ENCODE measurements around the gene DHTKD1. TPM values are rescaled to one million over a fixed set of nuclear protein-coding genes. Genes with fewer than 3 reads are reported as not detected.
A peak's percentile ranks its signal among the peaks of the same experiment; 100 is the strongest.
"Not testable (repeated sequence)": the region's sequence is repeated elsewhere in the genome, so short reads cannot be mapped to it uniquely, and the experiment has no call there.

The DHTKD1 gene
- total RNA-seq, 1 donor from 2014 or later, result 31.7 TPM

DNA sequence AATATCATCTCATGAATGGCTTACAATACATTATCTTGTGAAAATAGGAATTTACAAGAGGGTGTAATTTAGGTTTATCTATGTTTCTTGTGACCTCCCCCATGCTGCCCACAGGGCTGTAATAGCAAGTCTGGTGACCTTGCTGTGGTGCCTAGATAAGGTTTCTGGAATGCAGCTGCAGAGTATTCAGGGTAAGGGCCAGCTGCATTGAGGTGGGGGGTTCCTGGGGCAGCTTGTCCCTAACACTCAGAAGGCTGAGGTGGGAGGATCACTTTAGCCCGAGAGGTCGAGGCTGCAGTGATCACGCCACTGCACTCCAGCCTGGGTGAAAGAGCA is 5.3 kb upstream of the DHTKD1 start:
- Mint-ChIP-seq H3K4me1 (ENCODE audit: unreplicated experiment) (no peaks in the 10 kb centered on the region), H3K27me3 (ENCODE audit: unreplicated experiment) (peaks cover 2% of the 10 kb centered on the region), H3K27ac (ENCODE audit: unreplicated experiment) (no peak overlapping the region), H3K36me3 (ENCODE audit: low read depth, unreplicated experiment) (no peaks in the 10 kb centered on the region), H3K9me3 (ENCODE audit: unreplicated experiment) (no peaks in the 10 kb centered on the region), H3K4me3 (ENCODE audit: unreplicated experiment) (no peak overlapping the region)
- TF ChIP-seq, protein P1, sequence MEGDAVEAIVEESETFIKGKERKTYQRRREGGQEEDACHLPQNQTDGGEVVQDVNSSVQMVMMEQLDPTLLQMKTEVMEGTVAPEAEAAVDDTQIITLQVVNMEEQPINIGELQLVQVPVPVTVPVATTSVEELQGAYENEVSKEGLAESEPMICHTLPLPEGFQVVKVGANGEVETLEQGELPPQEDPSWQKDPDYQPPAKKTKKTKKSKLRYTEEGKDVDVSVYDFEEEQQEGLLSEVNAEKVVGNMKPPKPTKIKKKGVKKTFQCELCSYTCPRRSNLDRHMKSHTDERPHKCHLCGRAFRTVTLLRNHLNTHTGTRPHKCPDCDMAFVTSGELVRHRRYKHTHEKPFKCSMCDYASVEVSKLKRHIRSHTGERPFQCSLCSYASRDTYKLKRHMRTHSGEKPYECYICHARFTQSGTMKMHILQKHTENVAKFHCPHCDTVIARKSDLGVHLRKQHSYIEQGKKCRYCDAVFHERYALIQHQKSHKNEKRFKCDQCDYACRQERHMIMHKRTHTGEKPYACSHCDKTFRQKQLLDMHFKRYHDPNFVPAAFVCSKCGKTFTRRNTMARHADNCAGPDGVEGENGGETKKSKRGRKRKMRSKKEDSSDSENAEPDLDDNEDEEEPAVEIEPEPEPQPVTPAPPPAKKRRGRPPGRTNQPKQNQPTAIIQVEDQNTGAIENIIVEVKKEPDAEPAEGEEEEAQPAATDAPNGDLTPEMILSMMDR (IDR thresholded peaks at IDR 0.05; ENCODE audit: unreplicated experiment), result no peak
- DNase-seq (ENCODE audit: low spot score), result no peak

DNA sequence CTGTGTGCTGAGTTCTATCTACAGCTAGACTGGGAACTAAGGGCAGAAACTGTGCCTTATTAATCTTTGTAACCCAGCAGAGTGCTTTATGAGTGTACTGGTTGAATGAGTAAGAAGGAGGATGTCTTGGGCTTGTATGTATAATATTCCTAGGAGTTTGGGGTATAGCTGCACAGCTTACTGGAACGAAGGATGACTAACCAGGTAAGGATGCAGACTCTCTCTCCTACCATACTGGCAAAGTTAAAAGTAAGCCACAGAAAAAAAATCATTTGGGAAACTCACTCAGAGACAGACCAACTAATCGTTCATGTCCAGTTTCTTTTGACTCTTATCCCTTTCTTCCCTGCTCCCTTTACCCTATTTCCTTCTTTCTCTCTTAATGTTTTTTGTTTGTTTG is 1.4 kb upstream of the DHTKD1 start:
- H3K4me1 Mint-ChIP-seq (ENCODE audit: unreplicated experiment), result peaks cover 9% of the 10 kb centered on the region
- H3K36me3 Mint-ChIP-seq (ENCODE audit: low read depth, unreplicated experiment), result no peaks in the 10 kb centered on the region
- no peak overlapping the region for H3K4me3 Mint-ChIP-seq (ENCODE audit: unreplicated experiment)
- no peak for DNase-seq (ENCODE audit: low spot score)
- H3K27me3 Mint-ChIP-seq (ENCODE audit: unreplicated experiment), result peaks cover 4% of the 10 kb centered on the region
- TF ChIP-seq, protein P1 (IDR thresholded peaks at IDR 0.05; ENCODE audit: unreplicated experiment), result no peak
- no peaks in the 10 kb centered on the region for H3K9me3 Mint-ChIP-seq (ENCODE audit: unreplicated experiment)
- H3K27ac Mint-ChIP-seq (ENCODE audit: unreplicated experiment), result no peak overlapping the region

DNA sequence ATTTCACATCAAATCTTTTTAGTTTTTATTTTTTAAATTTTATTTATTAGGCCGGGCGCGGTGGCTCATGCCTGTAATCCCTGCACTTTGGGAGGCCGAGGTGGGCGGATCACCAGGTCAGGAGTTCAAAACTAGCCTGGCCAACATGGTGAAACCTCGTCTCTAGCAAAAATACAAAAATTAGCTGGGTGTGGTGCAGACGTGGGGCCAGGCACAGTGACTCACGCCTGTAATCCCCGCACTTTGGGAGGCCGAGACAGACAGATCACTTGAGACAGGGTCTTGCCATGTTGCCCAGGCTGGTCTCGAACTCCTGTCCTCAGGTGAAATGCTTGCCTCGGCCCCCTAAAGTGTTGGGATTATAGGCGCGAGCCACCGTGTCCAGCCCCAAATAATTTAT is 2.7 kb downstream of the DHTKD1 start:
- not testable (repeated sequence) for H3K27me3 Mint-ChIP-seq (ENCODE audit: unreplicated experiment); H3K4me1 Mint-ChIP-seq (ENCODE audit: unreplicated experiment); H3K36me3 Mint-ChIP-seq (ENCODE audit: low read depth, unreplicated experiment); DNase-seq (ENCODE audit: low spot score); H3K27ac Mint-ChIP-seq (ENCODE audit: unreplicated experiment); H3K9me3 Mint-ChIP-seq (ENCODE audit: unreplicated experiment); H3K4me3 Mint-ChIP-seq (ENCODE audit: unreplicated experiment)

DNA sequence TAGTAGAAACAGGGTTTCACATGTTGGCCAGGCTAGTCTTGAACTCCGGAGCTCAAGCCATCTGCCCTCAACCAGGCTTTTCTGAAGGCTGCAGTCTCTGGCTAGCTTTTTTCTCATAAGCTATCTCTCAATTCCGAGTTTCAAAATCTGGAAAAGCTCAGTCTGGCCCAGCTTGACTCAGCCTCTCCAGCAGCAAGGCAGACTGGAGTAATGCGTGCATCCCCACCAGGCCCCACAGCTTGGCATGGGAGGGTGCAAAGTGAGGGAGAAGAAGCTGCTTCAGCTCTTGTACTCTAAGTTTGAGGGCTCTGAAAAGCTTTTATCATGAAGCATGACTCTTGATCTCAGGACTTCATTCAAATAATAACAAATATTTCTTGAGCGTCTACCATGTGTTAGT is 4.8 kb downstream of the DHTKD1 start:
- no peak overlapping the region for H3K27ac Mint-ChIP-seq (ENCODE audit: unreplicated experiment)

DNA sequence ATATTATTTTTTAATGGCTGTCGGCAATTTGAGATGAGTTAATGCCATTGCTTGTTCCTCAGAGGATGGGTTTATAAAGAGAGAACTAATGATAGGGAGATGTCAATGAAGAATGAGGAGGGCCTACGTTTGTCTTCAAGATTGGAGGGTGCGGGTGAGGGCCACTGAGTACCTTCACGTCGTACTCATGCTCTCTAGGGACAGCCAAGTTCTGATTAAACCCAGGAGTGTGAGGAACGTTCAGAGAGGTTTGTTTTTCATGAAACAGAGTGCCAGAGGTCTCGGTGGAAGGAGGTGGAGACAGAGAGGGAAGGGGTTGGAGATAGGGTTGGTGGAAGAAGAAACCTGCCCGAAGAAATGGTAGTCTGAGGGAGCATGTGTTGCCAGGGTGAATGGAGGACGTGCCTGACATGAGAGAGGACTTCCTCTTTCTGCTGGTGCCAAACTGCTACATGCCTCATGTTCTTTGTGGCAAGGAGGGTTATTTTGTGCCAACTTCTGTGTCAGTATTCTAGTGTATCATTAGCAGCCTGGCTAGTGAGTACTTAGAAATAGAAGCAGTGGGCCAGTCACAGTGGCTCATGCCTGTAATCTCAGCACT is 8.9 kb downstream of the DHTKD1 start:
- Mint-ChIP-seq H3K4me1 (ENCODE audit: unreplicated experiment) (no peaks in the 10 kb centered on the region), H3K27ac (ENCODE audit: unreplicated experiment) (no peak overlapping the region), H3K27me3 (ENCODE audit: unreplicated experiment) (no peaks in the 10 kb centered on the region), H3K36me3 (ENCODE audit: low read depth, unreplicated experiment) (peaks cover 7% of the 10 kb centered on the region), H3K4me3 (ENCODE audit: unreplicated experiment) (peak overlapping the region; percentile 6), H3K9me3 (ENCODE audit: unreplicated experiment) (no peaks in the 10 kb centered on the region)
- no peak for DNase-seq (ENCODE audit: low spot score)
- TF ChIP-seq, protein P1 (IDR thresholded peaks at IDR 0.05; ENCODE audit: unreplicated experiment), result no peak

More for the DNA sequence above, 4.8 kb downstream of the DHTKD1 start:
- DNase-seq (ENCODE audit: low spot score), result no peak
- no peak overlapping the region for H3K4me3 Mint-ChIP-seq (ENCODE audit: unreplicated experiment)
- TF ChIP-seq, protein P1 (IDR thresholded peaks at IDR 0.05; ENCODE audit: unreplicated experiment), result no peak
- H3K27me3 Mint-ChIP-seq (ENCODE audit: unreplicated experiment), result peaks cover 2% of the 10 kb centered on the region
- H3K36me3 Mint-ChIP-seq (ENCODE audit: low read depth, unreplicated experiment), result peaks cover 7% of the 10 kb centered on the region
- no peaks in the 10 kb centered on the region for H3K9me3 Mint-ChIP-seq (ENCODE audit: unreplicated experiment)
- H3K4me1 Mint-ChIP-seq (ENCODE audit: unreplicated experiment), result peaks cover 9% of the 10 kb centered on the region
